ENCODE measurements around the gene MLLT10.

DNA sequence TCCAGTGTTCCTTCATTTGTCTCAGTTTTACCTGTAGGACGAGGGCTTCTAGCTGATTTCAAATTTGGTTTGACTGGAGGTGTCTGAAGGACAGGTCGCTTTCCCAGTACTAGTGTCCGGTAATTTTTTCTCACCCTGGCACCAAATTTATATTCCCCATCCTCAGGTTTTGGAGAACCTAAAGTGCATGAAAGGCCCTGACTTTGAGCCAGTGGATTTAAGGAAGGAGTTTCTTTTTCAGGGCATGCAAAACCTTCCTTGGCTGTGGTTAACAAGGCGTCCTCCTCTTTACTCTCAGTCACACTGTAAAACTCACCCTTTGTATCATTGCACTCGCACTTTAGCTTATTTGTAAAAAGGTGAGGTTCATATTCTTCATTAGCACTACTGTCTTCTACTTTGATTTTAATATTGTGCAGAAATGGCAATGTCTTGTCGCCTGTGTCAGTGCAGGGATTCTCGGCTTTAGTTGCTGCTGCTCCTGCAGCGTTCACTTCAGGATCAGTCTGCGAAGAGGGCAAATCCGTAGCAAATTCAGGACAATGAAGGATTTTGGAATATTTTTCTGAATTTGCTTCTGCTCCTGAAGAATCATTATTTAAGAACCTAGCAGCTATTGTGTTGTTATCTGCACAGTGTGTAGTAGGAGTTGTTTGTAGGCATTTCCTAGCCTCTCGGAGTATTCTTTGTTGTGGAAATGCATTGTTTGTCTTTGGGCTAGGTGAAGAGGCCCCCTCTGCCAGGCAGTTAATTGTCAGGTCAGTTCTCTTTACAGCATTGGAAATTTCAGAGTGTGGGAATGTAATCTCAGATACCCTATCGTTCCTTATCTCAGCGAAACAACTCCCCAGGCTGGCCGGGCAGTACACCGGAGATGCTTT is 18.4 kb upstream of the MLLT10 start:
- TF ChIP-seq CTCF (IDR thresholded peaks at IDR 0.05; ENCODE audit: low read length) (no peak), EZH2 (IDR thresholded peaks at IDR 0.05; ENCODE audit: borderline replicate concordance, low read length) (no peak)
